ENCODE results near the gene SLC24A2. TPM values are rescaled to one million over a fixed set of nuclear protein-coding genes. Genes with fewer than 3 reads are reported as not detected.

The SLC24A2 gene
- total and polyA plus RNA-seq, 2 donors (not counting 3 experiments of a cell fraction or from before 2014, with no cell fraction given), result not detected

GRCh38 chr9:19770973-19771372 is 17.9 kb downstream of the SLC24A2 start:
- no peaks in the 10 kb centered on the region for H3K79me2 ChIP-seq (ENCODE audit: control insufficient read depth, insufficient read depth, low read length)
- H4K20me1 ChIP-seq (replicated peaks; ENCODE audit: control insufficient read depth, extremely low read depth, insufficient read depth, low read length), result no peaks in the 10 kb centered on the region
- H3K27ac ChIP-seq (ENCODE audit: insufficient read depth, low read depth, low read length), result no peak overlapping the region
- dilution Hi-C loops (cut with MboI; ENCODE audit: extremely low pct_ligation_motif_present, low sequenced_read_pairs), result no loop called here
- FAIRE-seq (no peak), DNase-seq (ENCODE audit: low read depth, low spot score) (no peak)
- H3K4me2 ChIP-seq (ENCODE audit: insufficient read depth, low read length), result no peak overlapping the region
- H3K4me1 ChIP-seq (ENCODE audit: control insufficient read depth, extremely low read depth, insufficient read depth, low read length), result no peaks in the 10 kb centered on the region
- no peaks in the 10 kb centered on the region for H3K9me1 ChIP-seq (replicated peaks; ENCODE audit: control insufficient read depth, extremely low read depth, insufficient read depth, low read length)
- ChIA-PET CTCF (no interaction called here), POLR2A (no interaction called here)
- H2AFZ ChIP-seq (ENCODE audit: low read depth, low read length), result no peak overlapping the region
- H3K27me3 ChIP-seq (ENCODE audit: control insufficient read depth in 2 of 2, insufficient read depth in 2 of 2, low read length in 2 of 2), result no peaks in the 10 kb centered on the region
- H3K4me3 ChIP-seq (replicated peaks in 1 of 3; ENCODE audit: insufficient read depth in 1 of 3, low read depth in 1 of 3, low read length in 3 of 3), result no peak overlapping the region
- intact Hi-C loops (cut with micrococcal nuclease), result no loop called here
- TF ChIP-seq EZH2 (IDR thresholded peaks at IDR 0.05; ENCODE audit: borderline replicate concordance, low read depth, low read length, severe bottlenecking) (no peak), MYC (IDR thresholded peaks at IDR 0.05; ENCODE audit: low read depth, low read length) (no peak), CTCF (IDR thresholded peaks at IDR 0.05; ENCODE audit: extremely low read depth in 1 of 2, insufficient read depth in 1 of 2, low read depth in 1 of 2, low read length in 2 of 2) (no peak), POLR2AphosphoS5 (IDR thresholded peaks at IDR 0.05; ENCODE audit: insufficient read depth, low read depth, low read length) (no peak), JUN (IDR thresholded peaks at IDR 0.05; ENCODE audit: borderline replicate concordance, insufficient read depth, insufficient read length, low read depth) (no peak), POLR2A (IDR thresholded peaks at IDR 0.05; ENCODE audit: low read depth, low read length) (no peak), FOS (IDR thresholded peaks at IDR 0.05; ENCODE audit: borderline replicate concordance, insufficient read depth, low read length) (no peak), GATA2 (IDR thresholded peaks at IDR 0.05; ENCODE audit: insufficient read depth, insufficient read length, low read depth, low read length) (no peak), MAX (IDR thresholded peaks at IDR 0.05; ENCODE audit: insufficient read depth, insufficient read length) (no peak)
- no peaks in the 10 kb centered on the region for H3K9me3 ChIP-seq (replicated peaks; ENCODE audit: control insufficient read depth, insufficient read depth, low read length)
- H3K36me3 ChIP-seq (ENCODE audit: control insufficient read depth in 2 of 2, extremely low read depth in 1 of 2, insufficient read depth in 2 of 2, low read length in 2 of 2), result no peaks in the 10 kb centered on the region
- no peak overlapping the region for H3K9ac ChIP-seq (replicated peaks; ENCODE audit: extremely low read depth, insufficient read depth, low read length)
- no TSS peak for BruUV-seq (replicated peaks)

Data from endothelial cell of umbilical vein (primary cell).